Neural cell (in vitro differentiated cells): ENCODE data around the gene SAMMSON. TPM values are rescaled to one million over a fixed set of nuclear protein-coding genes. Genes with fewer than 3 reads are reported as not detected.
A peak's percentile ranks its signal among the peaks of the same experiment; 100 is the strongest.

ENCODE experiments used
- H2AFZ ChIP-seq: fragments of 200-600, 300-800 bp; sonication (generic), shearing (Covaris generic); 2 replicates; pipeline ENCODE4 v1.6.0; 2014; ENCODE audit warnings: low read depth, mild to moderate bottlenecking, antibody characterized with exemption, low read length, moderate library complexity
- H3F3A ChIP-seq: fragments of 200-600 bp; shearing (Covaris generic); 2 replicates; pipeline ENCODE4 v1.6.1; 2016; ENCODE audit warnings: mild to moderate bottlenecking, moderate library complexity, mixed read lengths, antibody characterized with exemption, low read length; ENCODE audit not compliant: insufficient read depth, poor library complexity, severe bottlenecking
- H3K27ac ChIP-seq: fragments of 200-600, 300-800 bp; sonication (generic), shearing (Covaris generic); 2 replicates; pipeline ENCODE4 v1.5.1; 2014; ENCODE audit warnings: mild to moderate bottlenecking, low read length, moderate library complexity
- H3K27me3 ChIP-seq: fragments of 300-800, 200-600 bp; sonication (generic), shearing (Covaris generic); 2 replicates; pipeline ENCODE4 v1.6.0; 2014; ENCODE audit warnings: mild to moderate bottlenecking, low read depth, low read length, moderate library complexity; ENCODE audit not compliant: insufficient read depth
- H3K36me3 ChIP-seq: fragments of 300-800, 200-600 bp; sonication (generic), shearing (Covaris generic); 2 replicates; pipeline ENCODE4 v1.5.1; 2014; ENCODE audit warnings: mild to moderate bottlenecking, antibody characterized with exemption, low read length, moderate library complexity; ENCODE audit not compliant: insufficient read depth
- H3K4me2 ChIP-seq: fragments of 300-800, 200-600 bp; sonication (generic), shearing (Covaris generic); 2 replicates; pipeline ENCODE4 v1.6.0; 2014; ENCODE audit warnings: mild to moderate bottlenecking, low read length
- H3K4me3 ChIP-seq: fragments of 300-800, 200-600 bp; sonication (generic), shearing (Covaris generic); 2 replicates; pipeline ENCODE4 v1.5.1; 2014; ENCODE audit warnings: mild to moderate bottlenecking, low read length, moderate library complexity
- H3K79me2 ChIP-seq: fragments of 200-600 bp; shearing (Covaris generic); replicated peaks from 2 replicates; pipeline ENCODE4 v1.6.0; 2014; ENCODE audit warnings: mild to moderate bottlenecking, low read length, moderate library complexity; ENCODE audit not compliant: insufficient read depth
- H3K9ac ChIP-seq: fragments of 300-800, 200-600 bp; sonication (generic), shearing (Covaris generic); 2 replicates; pipeline ENCODE4 v1.6.1; 2016; ENCODE audit warnings: mild to moderate bottlenecking, low read length, mixed read lengths
- H3K9me2 ChIP-seq: fragments of 200-600 bp; shearing (Covaris generic); 2 replicates; pipeline ENCODE4 v1.6.1; 2016; ENCODE audit warnings: mild to moderate bottlenecking, low read length, mixed read lengths; ENCODE audit not compliant: insufficient read depth
- H3K9me3 ChIP-seq: fragments of 200-600, 300-800 bp; sonication (generic), shearing (Covaris generic); 2 replicates; pipeline ENCODE4 v1.6.1; 2016; ENCODE audit warnings: mild to moderate bottlenecking, mixed run types, low read length, moderate library complexity, mixed read lengths
- H4K20me1 ChIP-seq: fragments of 200-600 bp; shearing (Covaris generic); 2 replicates; pipeline ENCODE4 v1.6.1; 2016; ENCODE audit warnings: mild to moderate bottlenecking, mixed run types; ENCODE audit not compliant: insufficient read depth
- CTCF ChIP-seq: fragments of 450-650 bp; IDR thresholded peaks from 2 replicates; pipeline ENCODE4 v1.5.1; 2014; ENCODE audit warnings: antibody characterized with exemption, mild to moderate bottlenecking, moderate library complexity; ENCODE audit not compliant: poor library complexity, severe bottlenecking
- EP300 ChIP-seq: fragments of 450-650 bp; conservative IDR thresholded peaks from 2 replicates; pipeline ENCODE4 v1.6.1; 2014; ENCODE audit warnings: antibody characterized with exemption, mild to moderate bottlenecking, moderate library complexity; ENCODE audit not compliant: poor library complexity, severe bottlenecking
- EZH2 ChIP-seq: fragments of 200-600, 300-800 bp; shearing (Covaris generic), sonication (generic); IDR thresholded peaks from 2 replicates; pipeline ENCODE4 v1.6.1; 2014; ENCODE audit warnings: antibody characterized with exemption, low read length, borderline replicate concordance, mild to moderate bottlenecking; ENCODE audit not compliant: insufficient read depth, poor library complexity, severe bottlenecking
- POLR2AphosphoS5 ChIP-seq: IDR thresholded peaks from 2 replicates; pipeline ENCODE4 v1.6.1; 2012
- RAD21 ChIP-seq: fragments of 450-650 bp; conservative IDR thresholded peaks from 2 replicates; pipeline ENCODE4 v1.6.1; 2014; ENCODE audit warnings: antibody characterized with exemption, mild to moderate bottlenecking, moderate library complexity
- REST ChIP-seq: IDR thresholded peaks from 2 replicates; pipeline ENCODE4 v1.6.1; 2012; ENCODE audit warnings: borderline replicate concordance
- SMC3 ChIP-seq: fragments of 450-650 bp; conservative IDR thresholded peaks from 2 replicates; pipeline ENCODE4 v1.6.1; 2014; ENCODE audit warnings: antibody characterized with exemption, mild to moderate bottlenecking, moderate library complexity; ENCODE audit not compliant: poor library complexity
- TAF1 ChIP-seq: IDR thresholded peaks from 2 replicates; pipeline ENCODE4 v1.6.1; 2012; ENCODE audit warnings: low read depth
- polyA plus RNA-seq: library from polyadenylated mRNA; depleted of rRNA; stranded (reverse); fragments of >200 nt; gene quantifications from 2 replicates; pipeline ENCODE4 v1.2.3, GENCODE V29; 2014

The SAMMSON gene
- polyA plus RNA-seq, 1 donor from 2014 or later: not detected

- no peak overlapping the region for H3K4me2 ChIP-seq
- no peaks in the 10 kb centered on the region for H3K27me3 ChIP-seq
- TF ChIP-seq RAD21 (no peak), CTCF (no peak), REST (no peak), POLR2AphosphoS5 (no peak), TAF1 (no peak), EP300 (no peak), EZH2 (no peak)
- H2AFZ ChIP-seq: no peak overlapping the region
- no peaks in the 10 kb centered on the region for H3K79me2 ChIP-seq
- no peak overlapping the region for H3K27ac ChIP-seq
- H3K4me3 ChIP-seq: peak overlapping the region; percentile 34
- no peak overlapping the region for H3K9ac ChIP-seq
- no peaks in the 10 kb centered on the region for H4K20me1 ChIP-seq
- no peaks in the 10 kb centered on the region for H3K36me3 ChIP-seq
- H3K9me2 ChIP-seq: no peaks in the 10 kb centered on the region
- no peaks in the 10 kb centered on the region for H3F3A ChIP-seq
- H3K9me3 ChIP-seq: no peaks in the 10 kb centered on the region
Measured at GRCh38 chr3:70072180-70072579, 72.6 kb downstream of the SAMMSON start.

- no peaks in the 10 kb centered on the region for H3K27me3 ChIP-seq
Measured at GRCh38 chr3:70072754-70073153, 73.2 kb downstream of the SAMMSON start.

More at GRCh38 chr3:70072754-70073153, 73.2 kb downstream of the SAMMSON start:
- Histone ChIP-seq H3K36me3 (no peaks in the 10 kb centered on the region), H3K9me2 (no peaks in the 10 kb centered on the region), H3K9me3 (no peaks in the 10 kb centered on the region), H3K79me2 (no peaks in the 10 kb centered on the region), H3K4me2 (no peak overlapping the region), H3K27ac (no peak overlapping the region), H3K9ac (no peak overlapping the region), H4K20me1 (no peaks in the 10 kb centered on the region), H2AFZ (no peak overlapping the region), H3K4me3 (no peak overlapping the region), H3F3A (no peaks in the 10 kb centered on the region)
- TF ChIP-seq RAD21 (no peak), EP300 (no peak), REST (no peak), SMC3 (no peak), CTCF (no peak)
